Esophagus squamous epithelium (tissue), 4 donors: Measurements from ENCODE around the gene FN3K.

Experiments used
- POLR2A ChIP-seq, 4 donors: fragments of 450-650 bp; IDR thresholded peaks; one replicate each; pipeline ENCODE4 v1.6.1; 2017; ENCODE audit warnings: antibody characterized with exemption in 4 of 4, mild to moderate bottlenecking in 4 of 4, moderate library complexity in 3 of 4
- TF ChIP-seq, protein P1 (sequence below), 6 experiments: fragments of 450-650 bp in 4 of 6; fragments of 200-600 bp in 2 of 6; sonication (generic) in 2 of 6; IDR thresholded peaks; one replicate each; pipeline ENCODE4 v1.5.1; 2016 to 2019; ENCODE audit warnings: antibody characterized with exemption in 6 of 6, mild to moderate bottlenecking in 4 of 6, moderate library complexity in 4 of 6

GRCh38 chr17:82720204-82720603 is 15.2 kb upstream of the FN3K start:
- TF ChIP-seq, protein P1, sequence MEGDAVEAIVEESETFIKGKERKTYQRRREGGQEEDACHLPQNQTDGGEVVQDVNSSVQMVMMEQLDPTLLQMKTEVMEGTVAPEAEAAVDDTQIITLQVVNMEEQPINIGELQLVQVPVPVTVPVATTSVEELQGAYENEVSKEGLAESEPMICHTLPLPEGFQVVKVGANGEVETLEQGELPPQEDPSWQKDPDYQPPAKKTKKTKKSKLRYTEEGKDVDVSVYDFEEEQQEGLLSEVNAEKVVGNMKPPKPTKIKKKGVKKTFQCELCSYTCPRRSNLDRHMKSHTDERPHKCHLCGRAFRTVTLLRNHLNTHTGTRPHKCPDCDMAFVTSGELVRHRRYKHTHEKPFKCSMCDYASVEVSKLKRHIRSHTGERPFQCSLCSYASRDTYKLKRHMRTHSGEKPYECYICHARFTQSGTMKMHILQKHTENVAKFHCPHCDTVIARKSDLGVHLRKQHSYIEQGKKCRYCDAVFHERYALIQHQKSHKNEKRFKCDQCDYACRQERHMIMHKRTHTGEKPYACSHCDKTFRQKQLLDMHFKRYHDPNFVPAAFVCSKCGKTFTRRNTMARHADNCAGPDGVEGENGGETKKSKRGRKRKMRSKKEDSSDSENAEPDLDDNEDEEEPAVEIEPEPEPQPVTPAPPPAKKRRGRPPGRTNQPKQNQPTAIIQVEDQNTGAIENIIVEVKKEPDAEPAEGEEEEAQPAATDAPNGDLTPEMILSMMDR (IDR thresholded peaks at IDR 0.05), result no peak
- no peak for TF ChIP-seq POLR2A (IDR thresholded peaks at IDR 0.05)
